T-cell (primary cell): ENCODE measurements around the gene SELL. TPM values are rescaled to one million over a fixed set of nuclear protein-coding genes. Genes with fewer than 3 reads are reported as not detected.
A peak's percentile ranks its signal among the peaks of the same experiment; 100 is the strongest.
"Not testable (repeated sequence)": the region's sequence is repeated elsewhere in the genome, so short reads cannot be mapped to it uniquely, and the experiment has no call there.

Source experiments
- ATAC-seq, 4 experiments: fragments of 200-7000 bp in 3 of 4; fragments of 150-1000 bp in 1 of 4; cut with Tn5 transposase; replicated peaks in 1 of 4; 1 replicate in 3 of 4; 2 replicates in 1 of 4; pipeline ENCODE4 v1.10.0; 2021; ENCODE audit warnings: moderate library complexity in 3 of 4, mild to moderate bottlenecking in 2 of 4, moderate number of reproducible peaks in 1 of 4
- CTCF ChIA-PET, 2 donors: fragments of 300-600 bp; sonication (Branson Sonifier 250); formaldehyde crosslinking; loops; one replicate each; lab custom pipeline; 2022; ENCODE audit warnings: antibody characterized with exemption in 2 of 2; lab: Charles Lee
- POLR2A ChIA-PET, 2 donors: fragments of 300-600 bp; sonication (Branson Sonifier 250); formaldehyde crosslinking; loops; one replicate each; lab custom pipeline; 2022; ENCODE audit warnings: antibody characterized with exemption in 2 of 2; lab: Charles Lee
- DNase-seq, 35 experiments: peaks; one replicate each; pipeline versions ENCODE4 v3.0.0 to v3.0.0-alpha.2; 2013 to 2023
- H3K27ac ChIP-seq: one replicate; pipeline ENCODE4 v1.5.1; 2013; ENCODE audit warnings: low read length
- H3K27me3 ChIP-seq, 2 experiments: replicated peaks in 1 of 2; 1 replicate in 1 of 2; 2 replicates in 1 of 2; pipeline versions ENCODE4 v1.6.1 to v1.7.0; 2013; ENCODE audit warnings: low read length in 1 of 2, mixed read lengths in 1 of 2; ENCODE audit not compliant: control insufficient read depth in 2 of 2, insufficient read depth in 2 of 2; ENCODE audit errors: extremely low read depth in 1 of 2
- H3K36me3 ChIP-seq, 2 donors: 1 replicate in 1 of 2; 2 replicates in 1 of 2; pipeline versions ENCODE4 v1.6.1 to v1.7.0; 2013; ENCODE audit warnings: low read length in 1 of 2; ENCODE audit not compliant: control insufficient read depth in 2 of 2, insufficient read depth in 1 of 2; ENCODE audit errors: extremely low read depth in 1 of 2
- H3K4me1 ChIP-seq, 2 experiments: 1 replicate in 1 of 2; 2 replicates in 1 of 2; pipeline versions ENCODE4 v1.6.1 to v1.7.0; 2013; ENCODE audit warnings: low read length in 2 of 2, mixed read lengths in 1 of 2; ENCODE audit not compliant: insufficient read depth in 2 of 2, control insufficient read depth in 1 of 2; ENCODE audit errors: extremely low read depth in 1 of 2
- H3K4me3 ChIP-seq, 2 donors: 1 replicate in 1 of 2; 2 replicates in 1 of 2; pipeline versions ENCODE4 v1.5.1 to v1.7.0; 2013; ENCODE audit warnings: mild to moderate bottlenecking in 2 of 2, low read length in 1 of 2, moderate library complexity in 1 of 2; ENCODE audit not compliant: control insufficient read depth in 1 of 2; ENCODE audit errors: extremely low read depth in 1 of 2
- H3K9me3 ChIP-seq: 2 replicates; pipeline ENCODE4 v1.7.0; 2013
- H3K27ac Mint-ChIP-seq, 2 donors: one replicate each; pipeline ENCODE4 v1.8.0; 2020 to 2021; ENCODE audit warnings: mild to moderate bottlenecking in 2 of 2, mixed read lengths in 2 of 2
- H3K27me3 Mint-ChIP-seq, 2 donors: one replicate each; pipeline ENCODE4 v1.8.0; 2021 to 2022; ENCODE audit warnings: mixed read lengths in 2 of 2
- H3K36me3 Mint-ChIP-seq: one replicate; pipeline ENCODE4 v1.8.0; 2021; ENCODE audit warnings: mixed read lengths
- H3K4me1 Mint-ChIP-seq, 3 donors: one replicate each; pipeline ENCODE4 v1.8.0; 2020 to 2022; ENCODE audit warnings: mixed read lengths in 3 of 3, mild to moderate bottlenecking in 1 of 3
- H3K4me3 Mint-ChIP-seq, 3 donors: one replicate each; pipeline ENCODE4 v1.8.0; 2020 to 2022; ENCODE audit warnings: mild to moderate bottlenecking in 3 of 3, mixed read lengths in 3 of 3, moderate library complexity in 3 of 3
- H3K9me3 Mint-ChIP-seq, 3 donors: one replicate each; pipeline ENCODE4 v1.8.0; 2020 to 2022; ENCODE audit warnings: mixed read lengths in 3 of 3
- WGBS: methylation state at CpG from one replicate; pipeline ENCODE4 v1.1.5; 2013; ENCODE audit warnings: missing lambda C conversion rate; ENCODE audit not compliant: insufficient coverage; 5-methylcytosine and 5-hydroxymethylcytosine counted together
- total RNA-seq, 35 experiments: library from RNA in 6 of 35; stranded (reverse) in 6 of 35; fragments of 120-200 nt in 1 of 35; gene quantifications; one replicate each; pipeline versions ENCODE4 v1.2.1 to v1.2.4 and lab custom pipeline; 2013 to 2026

Gene SELL
- total RNA-seq, 5 donors from 2014 or later (not counting 1 experiment from before 2014, with no cell fraction given), result 305 to 461 (median 336) TPM

DNA sequence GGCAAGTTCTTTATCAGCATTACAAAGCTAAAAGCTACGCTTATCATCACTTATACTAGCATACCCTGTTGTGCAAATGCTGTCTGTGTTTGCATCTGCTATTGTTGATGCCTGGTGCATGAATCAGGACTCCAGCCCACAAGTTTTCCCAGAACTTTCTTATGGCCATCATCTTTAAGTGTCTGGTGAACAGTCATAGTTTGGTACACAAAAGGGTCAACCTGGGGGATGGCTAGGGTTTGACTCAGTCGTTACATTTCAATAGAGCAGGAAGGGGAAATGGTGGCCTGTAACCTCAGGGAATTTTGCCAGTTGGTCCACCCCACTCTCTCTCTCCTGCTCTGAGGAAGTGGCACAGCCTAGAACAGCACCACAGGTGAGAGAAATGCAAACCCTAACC is 35.4 kb downstream of the SELL start:
- Histone ChIP-seq H3K4me1 (peaks cover 23 to 31% of the 10 kb centered on the region in 2 experiments), H3K4me3 (no peak overlapping the region), H3K27me3 (no peaks in the 10 kb centered on the region), H3K27ac (no peak overlapping the region), H3K9me3 (no peaks in the 10 kb centered on the region), H3K36me3 (no peaks in the 10 kb centered on the region)
- no peak for DNase-seq
- ChIA-PET CTCF (interaction anchor here (0.9 to 2.0 kb wide), 4 partner anchors 28 to 36 kb away, joined by 3 to 4 read pairs (median 4); no protein-coding TSS in a partner anchor), POLR2A (interaction anchor here in 1 of 2 donors (0.6 to 1.0 kb wide), 2 partner anchors 39 to 1217 kb away, joined by 3 to 13 read pairs; no protein-coding TSS in a partner anchor)
- Mint-ChIP-seq H3K27me3 (no peaks in the 10 kb centered on the region), H3K4me3 (peak overlapping the region in 1 of 3 donors; percentile 43), H3K9me3 (peaks cover 0 to 12% (median 10%) of the 10 kb centered on the region in 3 donors), H3K36me3 (peaks cover 9% of the 10 kb centered on the region), H3K4me1 (peaks cover 53 to 76% (median 63%) of the 10 kb centered on the region in 3 donors), H3K27ac (peak overlapping the region; percentile 68 to 74)
- WGBS, result no CpG with 5 or more reads among the region's 2 CpGs
- peak in 2 of 4 experiments; percentile 41 to 43 for ATAC-seq

DNA sequence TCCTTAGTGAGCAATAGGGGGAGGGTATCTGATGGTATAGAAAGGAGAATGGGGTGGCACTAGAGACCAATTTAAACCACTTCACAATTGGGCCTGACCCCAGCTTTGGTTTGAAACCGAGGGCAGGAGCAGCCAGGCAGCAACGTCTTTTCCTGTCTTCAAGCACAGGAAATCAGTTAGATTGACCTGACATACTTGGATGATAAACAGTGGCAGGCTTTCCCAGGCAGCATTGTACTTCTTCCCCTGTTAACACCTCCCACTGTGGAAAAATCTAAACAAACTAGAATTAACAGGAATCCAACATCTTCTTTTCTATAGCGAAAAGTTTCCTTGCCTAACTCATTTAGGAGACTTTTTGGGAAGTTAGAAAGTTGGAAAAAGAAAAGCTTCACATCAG is 40.6 kb downstream of the SELL start:
- WGBS, result 0% methylated on average over 1 of the region's 3 CpGs
- H3K27me3 Mint-ChIP-seq, result no peaks in the 10 kb centered on the region
- H3K9me3 Mint-ChIP-seq, result peaks cover 0 to 12% (median 10%) of the 10 kb centered on the region in 3 donors
- POLR2A ChIA-PET, result no interaction called here
- Histone ChIP-seq H3K27ac (no peak overlapping the region), H3K4me1 (peaks cover 9 to 23% of the 10 kb centered on the region in 2 experiments), H3K4me3 (no peak overlapping the region), H3K36me3 (no peaks in the 10 kb centered on the region), H3K9me3 (no peaks in the 10 kb centered on the region), H3K27me3 (no peaks in the 10 kb centered on the region)
- peak overlapping the region in 1 of 3 donors; percentile 63 for H3K4me3 Mint-ChIP-seq
- H3K4me1 Mint-ChIP-seq, result peaks cover 57 to 65% (median 65%) of the 10 kb centered on the region in 3 donors
- DNase-seq (no peak), ATAC-seq (no peak)
- CTCF ChIA-PET, result interaction anchor here in 1 of 2 donors (1.1 to 1.5 kb wide), 3 partner anchors 9 to 36 kb away, joined by 3 to 4 read pairs (median 3); no protein-coding TSS in a partner anchor
- H3K36me3 Mint-ChIP-seq, result peaks cover 14% of the 10 kb centered on the region
- H3K27ac Mint-ChIP-seq, result peak overlapping the region; percentile 79 to 85

DNA sequence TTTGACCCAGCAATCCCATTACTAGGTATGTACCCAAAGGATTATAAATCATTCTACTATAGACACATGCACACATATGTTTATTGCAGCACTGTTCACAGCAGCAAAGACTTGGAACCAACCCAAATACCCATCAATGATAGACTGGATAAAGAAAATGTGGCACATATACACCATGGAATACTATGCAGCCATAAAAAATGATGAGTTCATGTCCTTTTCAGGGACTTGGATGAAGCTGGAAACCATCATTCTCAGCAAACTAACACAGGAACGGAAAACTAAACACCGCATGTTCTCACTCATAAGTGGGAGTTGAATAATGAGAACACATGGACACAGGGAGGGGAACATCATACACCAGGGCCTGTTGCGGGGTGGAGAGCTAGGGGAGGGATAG is 41.2 kb downstream of the SELL start:
- Mint-ChIP-seq H3K4me3 (peak overlapping the region in 1 of 3 donors; percentile 63), H3K27ac (peak overlapping the region; percentile 79 to 85), H3K4me1 (peaks cover 52 to 62% (median 59%) of the 10 kb centered on the region in 3 donors), H3K36me3 (peaks cover 14% of the 10 kb centered on the region), H3K9me3 (peaks cover 0 to 12% (median 10%) of the 10 kb centered on the region in 3 donors)
- H3K27ac ChIP-seq, DNase-seq, H3K4me3 ChIP-seq, POLR2A ChIA-PET, ATAC-seq, H3K27me3 Mint-ChIP-seq, H3K36me3 ChIP-seq, H3K27me3 ChIP-seq, H3K9me3 ChIP-seq: not testable (repeated sequence)
- no CpG with 5 or more reads among the region's 3 CpGs for WGBS
- peaks cover 8 to 22% of the 10 kb centered on the region in 2 experiments for H3K4me1 ChIP-seq
- CTCF ChIA-PET, result interaction anchor here in 1 of 2 donors (1.1 to 1.5 kb wide), 2 partner anchors 10 to 12 kb away, joined by 3 to 4 read pairs; no protein-coding TSS in a partner anchor

DNA sequence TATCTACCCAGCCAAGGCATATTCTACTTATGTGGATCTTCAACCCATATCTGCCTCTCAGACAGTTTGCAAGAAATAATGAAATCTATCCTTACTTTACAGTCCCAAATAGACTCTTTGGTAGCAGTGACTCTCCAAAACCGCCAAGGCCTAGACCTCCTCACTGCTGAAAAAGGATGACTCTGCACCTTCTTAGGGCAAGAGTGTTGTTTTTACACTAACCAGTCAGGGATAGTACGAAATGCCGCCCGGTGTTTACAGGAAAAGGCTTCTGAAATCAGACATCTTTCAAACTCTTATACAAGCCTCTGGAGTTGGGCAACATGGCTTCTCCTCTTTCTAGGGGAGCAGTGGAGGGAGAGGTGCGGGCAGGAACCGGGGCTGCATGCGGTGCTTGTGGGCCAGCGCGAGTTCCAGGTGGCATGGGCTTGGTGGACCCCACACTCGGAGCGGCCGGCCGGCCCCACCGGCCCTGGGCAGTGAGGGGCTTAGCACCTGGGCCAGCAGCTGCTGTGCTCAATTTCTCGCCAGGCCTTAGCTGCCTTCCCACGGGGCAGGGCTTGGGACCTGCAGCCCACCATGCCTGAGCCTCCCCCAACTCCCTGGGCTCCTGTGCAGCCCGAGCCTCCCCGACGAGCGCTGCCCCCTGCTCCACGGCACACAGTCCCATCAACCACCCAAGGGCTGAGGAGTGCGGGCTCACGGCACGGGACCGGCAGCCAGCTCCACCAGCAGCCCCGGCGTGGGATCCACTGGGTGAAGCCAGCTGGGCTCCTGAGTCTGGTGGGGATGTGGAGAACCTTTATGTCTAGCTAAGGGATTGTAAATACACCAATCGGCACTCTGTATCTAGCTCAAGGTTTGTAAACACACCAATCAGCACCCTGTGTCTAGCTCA is 43.5 kb downstream of the SELL start:
- H3K9me3 Mint-ChIP-seq, CTCF ChIA-PET, H3K36me3 ChIP-seq, H3K4me3 ChIP-seq, H3K27me3 Mint-ChIP-seq, H3K9me3 ChIP-seq, H3K27me3 ChIP-seq, POLR2A ChIA-PET: not testable (repeated sequence)
- peaks cover 13% of the 10 kb centered on the region for H3K36me3 Mint-ChIP-seq
- ATAC-seq, result peak in 2 of 4 experiments; percentile 6 to 32
- DNase-seq, result peak in 3 of 35 experiments; percentile 11 to 25 (median 15)
- WGBS, result no CpG with 5 or more reads among the region's 28 CpGs
- peaks cover 8 to 22% of the 10 kb centered on the region in 2 experiments for H3K4me1 ChIP-seq
- peaks cover 60 to 78% (median 66%) of the 10 kb centered on the region in 3 donors for H3K4me1 Mint-ChIP-seq
- peak overlapping the region; percentile 53 for H3K27ac ChIP-seq
- H3K4me3 Mint-ChIP-seq, result peak overlapping the region; percentile 22 to 63 (median 57)
- peak overlapping the region; percentile 94 to 96 for H3K27ac Mint-ChIP-seq

DNA sequence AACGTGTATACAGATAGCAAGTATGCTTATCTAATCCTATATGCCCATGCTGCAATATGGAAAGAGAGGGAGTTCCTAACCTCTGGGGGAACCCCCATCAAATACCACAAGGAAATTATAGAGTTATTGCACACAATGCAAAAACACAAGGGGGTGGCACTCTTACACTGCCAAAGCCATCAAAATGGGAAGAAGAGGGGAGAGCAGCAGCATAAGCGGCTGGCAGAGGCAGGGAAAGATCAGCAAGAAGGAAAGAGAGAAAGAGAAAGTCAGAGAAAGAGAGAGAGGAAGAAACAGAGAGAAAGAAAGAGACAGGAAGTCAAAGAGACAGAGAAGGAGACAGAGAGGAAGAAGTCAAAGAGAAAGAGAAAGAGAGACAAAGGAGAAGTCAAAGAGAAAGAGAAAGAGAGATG is 44.2 kb downstream of the SELL start:
- H3K4me3 ChIP-seq, result not testable (repeated sequence)
- peaks cover 59 to 79% (median 72%) of the 10 kb centered on the region in 3 donors for H3K4me1 Mint-ChIP-seq

DNA sequence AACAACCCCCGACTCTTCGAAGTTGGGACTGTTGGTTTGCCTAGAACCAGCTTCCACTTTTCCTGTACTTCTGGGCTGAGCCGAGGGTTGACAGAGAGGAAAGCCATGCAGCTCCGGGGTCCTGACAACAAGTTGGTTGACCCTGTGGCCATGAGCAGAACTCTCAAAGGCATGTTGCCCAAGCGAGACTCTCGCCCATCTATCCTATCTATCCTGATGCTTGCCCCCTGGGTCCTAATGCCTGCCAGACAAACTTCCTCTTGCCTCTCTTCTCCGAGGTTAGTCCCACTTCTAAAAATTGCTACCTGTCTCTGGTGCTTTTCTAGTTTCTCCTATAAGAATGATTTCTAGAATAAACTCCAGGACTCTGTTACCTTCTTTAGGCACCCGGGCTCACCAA is 48.7 kb downstream of the SELL start:
- H3K36me3 ChIP-seq, H3K9me3 Mint-ChIP-seq, ATAC-seq, POLR2A ChIA-PET, H3K27me3 ChIP-seq, H3K27me3 Mint-ChIP-seq, H3K27ac ChIP-seq, DNase-seq, H3K9me3 ChIP-seq, CTCF ChIA-PET: not testable (repeated sequence)
- Histone ChIP-seq H3K4me3 (peak overlapping the region in 1 of 2 donors; percentile 10), H3K4me1 (peaks cover 2 to 15% of the 10 kb centered on the region in 2 experiments)
- Mint-ChIP-seq H3K4me3 (peak overlapping the region; percentile 67 to 76 (median 74)), H3K27ac (peak overlapping the region; percentile 33 to 58), H3K4me1 (peaks cover 61 to 77% (median 73%) of the 10 kb centered on the region in 3 donors), H3K36me3 (peaks cover 12% of the 10 kb centered on the region)
- 96% methylated on average over 5 of the region's 8 CpGs for WGBS

More for the DNA sequence above, 44.2 kb downstream of the SELL start:
- H3K27ac Mint-ChIP-seq, result peak overlapping the region; percentile 94 to 96
- H3K27me3 ChIP-seq, H3K36me3 Mint-ChIP-seq, H3K36me3 ChIP-seq, DNase-seq, H3K9me3 Mint-ChIP-seq, POLR2A ChIA-PET, H3K9me3 ChIP-seq, H3K27me3 Mint-ChIP-seq, CTCF ChIA-PET: not testable (repeated sequence)
- peak overlapping the region; percentile 53 for H3K27ac ChIP-seq
- H3K4me1 ChIP-seq, result peaks cover 8 to 25% of the 10 kb centered on the region in 2 experiments
- ATAC-seq, result peak; percentile 55 to 77 (median 67)
- WGBS, result 78% methylated on average over 1 of the region's 2 CpGs
- H3K4me3 Mint-ChIP-seq, result peak overlapping the region; percentile 22 to 57 (median 56)
